Liver (tissue), 9 donors: ENCODE results near the gene ARHGAP36. TPM values are rescaled to one million over a fixed set of nuclear protein-coding genes. Genes with fewer than 3 reads are reported as not detected.

Source experiments
- DNase-seq: peaks from one replicate; pipeline ENCODE4 v3.0.0-alpha.2; 2017; ENCODE audit warnings: low spot score
- H3K27ac ChIP-seq, 2 donors: one replicate each; pipeline ENCODE4 v1.7.0; 2013; ENCODE audit warnings: inconsistent platforms in 2 of 2, low read length in 2 of 2, control low read depth in 1 of 2, low read depth in 1 of 2, mild to moderate bottlenecking in 1 of 2
- H3K27me3 ChIP-seq, 4 donors: one replicate each; pipeline versions ENCODE4 v1.6.1 to v1.7.0; 2013; ENCODE audit warnings: low read length in 3 of 4, inconsistent platforms in 1 of 4, mild to moderate bottlenecking in 1 of 4, moderate library complexity in 1 of 4; ENCODE audit not compliant: control insufficient read depth in 4 of 4, insufficient read depth in 4 of 4
- H3K36me3 ChIP-seq, 4 donors: one replicate each; pipeline versions ENCODE4 v1.6.1 to v1.7.0; 2013; ENCODE audit warnings: low read length in 3 of 4, mild to moderate bottlenecking in 3 of 4, low read depth in 1 of 4, moderate library complexity in 1 of 4; ENCODE audit not compliant: control insufficient read depth in 4 of 4, insufficient read depth in 3 of 4
- H3K4me1 ChIP-seq, 4 donors: one replicate each; pipeline versions ENCODE4 v1.6.1 to v1.7.0; 2013; ENCODE audit warnings: low read length in 3 of 4, mild to moderate bottlenecking in 3 of 4, moderate library complexity in 1 of 4; ENCODE audit not compliant: control insufficient read depth in 4 of 4, insufficient read depth in 4 of 4
- H3K4me3 ChIP-seq, 3 donors: one replicate each; pipeline versions ENCODE4 v1.6.1 to v1.7.0; 2013; ENCODE audit warnings: low read length in 3 of 3, control low read depth in 1 of 3, low read depth in 1 of 3, mild to moderate bottlenecking in 1 of 3
- H3K9ac ChIP-seq, 2 donors: one replicate each; pipeline ENCODE4 v1.7.0; 2013; ENCODE audit warnings: low read length in 2 of 2, mild to moderate bottlenecking in 2 of 2, moderate library complexity in 2 of 2, control low read depth in 1 of 2, low read depth in 1 of 2
- H3K9me3 ChIP-seq, 4 donors: one replicate each; pipeline versions ENCODE4 v1.6.1 to v1.7.0; 2013; ENCODE audit warnings: low read length in 3 of 4; ENCODE audit not compliant: control insufficient read depth in 4 of 4
- ATF3 ChIP-seq: IDR thresholded peaks from 2 replicates; pipeline ENCODE4 v1.6.1; 2016; ENCODE audit warnings: antibody characterized with exemption
- EGR1 ChIP-seq, 2 donors: IDR thresholded peaks; 2 replicates each; pipeline ENCODE4 v1.6.1; 2016 to 2018; ENCODE audit warnings: antibody characterized with exemption in 2 of 2, low read depth in 2 of 2
- FOXA1 ChIP-seq: IDR thresholded peaks from 2 replicates; pipeline ENCODE4 v1.6.1; 2016; ENCODE audit warnings: antibody characterized with exemption
- FOXA2 ChIP-seq: IDR thresholded peaks from 2 replicates; pipeline ENCODE4 v1.6.1; 2016; ENCODE audit warnings: antibody characterized with exemption
- GABPA ChIP-seq, 2 donors: IDR thresholded peaks in 1 of 2; conservative IDR thresholded peaks in 1 of 2; 2 replicates each; pipeline ENCODE4 v1.6.1; 2016; ENCODE audit warnings: antibody characterized with exemption in 2 of 2, mild to moderate bottlenecking in 1 of 2, moderate library complexity in 1 of 2
- HNF4A ChIP-seq, 2 donors: conservative IDR thresholded peaks; 2 replicates each; pipeline ENCODE4 v1.6.1; 2016; ENCODE audit warnings: antibody characterized with exemption in 2 of 2, mild to moderate bottlenecking in 2 of 2
- HNF4G ChIP-seq: IDR thresholded peaks from 2 replicates; pipeline ENCODE4 v1.6.1; 2016; ENCODE audit warnings: antibody characterized with exemption
- JUND ChIP-seq, 2 donors: IDR thresholded peaks; 2 replicates each; pipeline ENCODE4 v1.6.1; 2016; ENCODE audit warnings: antibody characterized with exemption in 2 of 2
- NR2F2 ChIP-seq: IDR thresholded peaks from 2 replicates; pipeline ENCODE4 v1.6.1; 2016; ENCODE audit warnings: antibody characterized with exemption
- RAD21 ChIP-seq, 2 donors: IDR thresholded peaks; 2 replicates each; pipeline ENCODE4 v1.6.1; 2016; ENCODE audit warnings: antibody characterized with exemption in 2 of 2, mild to moderate bottlenecking in 2 of 2
- RXRA ChIP-seq, 2 donors: IDR thresholded peaks; 2 replicates each; pipeline ENCODE4 v1.6.1; 2017 to 2018; ENCODE audit warnings: antibody characterized with exemption in 2 of 2, mild to moderate bottlenecking in 1 of 2
- SP1 ChIP-seq: IDR thresholded peaks from 2 replicates; pipeline ENCODE4 v1.6.1; 2018; ENCODE audit warnings: antibody characterized with exemption, mild to moderate bottlenecking
- TAF1 ChIP-seq: conservative IDR thresholded peaks from 2 replicates; pipeline ENCODE4 v1.6.1; 2016; ENCODE audit warnings: antibody characterized with exemption, mild to moderate bottlenecking
- YY1 ChIP-seq: IDR thresholded peaks from 2 replicates; pipeline ENCODE4 v1.6.1; 2016; ENCODE audit warnings: antibody characterized with exemption, mild to moderate bottlenecking
- WGBS: extraction: QIAGEN DNeasy Blood & Tissue Kit; methylation state at CpG from one replicate; pipeline ENCODE4 v1.1.7; 2013; 5-methylcytosine and 5-hydroxymethylcytosine counted together
- polyA plus RNA-seq, 2 donors: library from polyadenylated mRNA; stranded (reverse) in 1 of 2; unstranded in 1 of 2; fragments of 200-250 nt in 1 of 2; fragments of >200 nt in 1 of 2; fragmentation: Nextera tagmentation in 1 of 2; extraction: Ambion mirVana in 1 of 2; gene quantifications; one replicate each; pipeline versions ENCODE4 v1.2.1 to v1.2.3, GENCODE V29; 2013 to 2015
- total RNA-seq, 2 donors: library from RNA; depleted of rRNA; stranded (reverse); fragments of >200 nt; gene quantifications; one replicate each; pipeline ENCODE4 v1.2.3, GENCODE V29; 2014
- TF ChIP-seq, protein P1 (sequence below): fragments of 150-350 bp; IDR thresholded peaks from 2 replicates; pipeline ENCODE4 v1.5.1; 2017; ENCODE audit warnings: improper control_type of control experiment, low read depth, low read length; ENCODE audit not compliant: missing input control
- TF ChIP-seq, protein P2 (sequence below): IDR thresholded peaks from 2 replicates; pipeline ENCODE4 v1.6.1; 2016; ENCODE audit warnings: antibody characterized with exemption, mild to moderate bottlenecking
- TF ChIP-seq, protein P3 (sequence below): IDR thresholded peaks from 2 replicates; pipeline ENCODE4 v1.6.1; 2016; ENCODE audit warnings: antibody characterized with exemption
- TF ChIP-seq, protein P4 (sequence below): IDR thresholded peaks from 2 replicates; pipeline ENCODE4 v1.6.1; 2016; ENCODE audit warnings: antibody characterized with exemption
- donor health status: healthy.
- donor health status: healthy.
- donor health status: healthy.
- donor health status: healthy.
- donor health status: healthy.

The ARHGAP36 gene
- total and polyA plus RNA-seq, 4 donors = not detected

DNA sequence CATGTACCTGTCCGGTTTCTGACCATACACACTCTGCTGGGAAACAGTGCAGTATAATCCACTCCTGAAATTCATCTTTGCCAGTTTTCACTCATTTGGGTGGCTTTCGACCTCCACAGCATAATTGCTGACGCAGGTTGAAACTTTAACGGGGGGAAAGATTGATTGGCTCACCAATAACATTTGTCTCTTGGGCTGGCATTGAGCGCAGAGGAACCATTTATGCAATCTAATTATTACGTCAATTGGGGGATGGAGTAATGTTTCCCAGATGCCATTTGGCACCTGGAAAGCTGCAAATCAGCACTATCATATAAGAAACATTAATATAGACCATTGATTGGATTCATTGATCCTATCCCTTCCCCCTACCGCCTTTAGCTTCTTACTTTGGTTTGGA, 24.1 kb upstream of the ARHGAP36 start:
- DNase-seq = no peak
- H3K4me1 ChIP-seq = no peaks in the 10 kb centered on the region
- TF ChIP-seq, protein P1, sequence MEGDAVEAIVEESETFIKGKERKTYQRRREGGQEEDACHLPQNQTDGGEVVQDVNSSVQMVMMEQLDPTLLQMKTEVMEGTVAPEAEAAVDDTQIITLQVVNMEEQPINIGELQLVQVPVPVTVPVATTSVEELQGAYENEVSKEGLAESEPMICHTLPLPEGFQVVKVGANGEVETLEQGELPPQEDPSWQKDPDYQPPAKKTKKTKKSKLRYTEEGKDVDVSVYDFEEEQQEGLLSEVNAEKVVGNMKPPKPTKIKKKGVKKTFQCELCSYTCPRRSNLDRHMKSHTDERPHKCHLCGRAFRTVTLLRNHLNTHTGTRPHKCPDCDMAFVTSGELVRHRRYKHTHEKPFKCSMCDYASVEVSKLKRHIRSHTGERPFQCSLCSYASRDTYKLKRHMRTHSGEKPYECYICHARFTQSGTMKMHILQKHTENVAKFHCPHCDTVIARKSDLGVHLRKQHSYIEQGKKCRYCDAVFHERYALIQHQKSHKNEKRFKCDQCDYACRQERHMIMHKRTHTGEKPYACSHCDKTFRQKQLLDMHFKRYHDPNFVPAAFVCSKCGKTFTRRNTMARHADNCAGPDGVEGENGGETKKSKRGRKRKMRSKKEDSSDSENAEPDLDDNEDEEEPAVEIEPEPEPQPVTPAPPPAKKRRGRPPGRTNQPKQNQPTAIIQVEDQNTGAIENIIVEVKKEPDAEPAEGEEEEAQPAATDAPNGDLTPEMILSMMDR = no peak
- TF ChIP-seq ATF3 = no peak
- no peak for TF ChIP-seq JUND (IDR thresholded peaks at IDR 0.05)
- TF ChIP-seq, protein P2, sequence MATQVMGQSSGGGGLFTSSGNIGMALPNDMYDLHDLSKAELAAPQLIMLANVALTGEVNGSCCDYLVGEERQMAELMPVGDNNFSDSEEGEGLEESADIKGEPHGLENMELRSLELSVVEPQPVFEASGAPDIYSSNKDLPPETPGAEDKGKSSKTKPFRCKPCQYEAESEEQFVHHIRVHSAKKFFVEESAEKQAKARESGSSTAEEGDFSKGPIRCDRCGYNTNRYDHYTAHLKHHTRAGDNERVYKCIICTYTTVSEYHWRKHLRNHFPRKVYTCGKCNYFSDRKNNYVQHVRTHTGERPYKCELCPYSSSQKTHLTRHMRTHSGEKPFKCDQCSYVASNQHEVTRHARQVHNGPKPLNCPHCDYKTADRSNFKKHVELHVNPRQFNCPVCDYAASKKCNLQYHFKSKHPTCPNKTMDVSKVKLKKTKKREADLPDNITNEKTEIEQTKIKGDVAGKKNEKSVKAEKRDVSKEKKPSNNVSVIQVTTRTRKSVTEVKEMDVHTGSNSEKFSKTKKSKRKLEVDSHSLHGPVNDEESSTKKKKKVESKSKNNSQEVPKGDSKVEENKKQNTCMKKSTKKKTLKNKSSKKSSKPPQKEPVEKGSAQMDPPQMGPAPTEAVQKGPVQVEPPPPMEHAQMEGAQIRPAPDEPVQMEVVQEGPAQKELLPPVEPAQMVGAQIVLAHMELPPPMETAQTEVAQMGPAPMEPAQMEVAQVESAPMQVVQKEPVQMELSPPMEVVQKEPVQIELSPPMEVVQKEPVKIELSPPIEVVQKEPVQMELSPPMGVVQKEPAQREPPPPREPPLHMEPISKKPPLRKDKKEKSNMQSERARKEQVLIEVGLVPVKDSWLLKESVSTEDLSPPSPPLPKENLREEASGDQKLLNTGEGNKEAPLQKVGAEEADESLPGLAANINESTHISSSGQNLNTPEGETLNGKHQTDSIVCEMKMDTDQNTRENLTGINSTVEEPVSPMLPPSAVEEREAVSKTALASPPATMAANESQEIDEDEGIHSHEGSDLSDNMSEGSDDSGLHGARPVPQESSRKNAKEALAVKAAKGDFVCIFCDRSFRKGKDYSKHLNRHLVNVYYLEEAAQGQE = no peak
- TF ChIP-seq NR2F2 = no peak
- TF ChIP-seq TAF1 = no peak
- TF ChIP-seq YY1 = no peak
- no peak for TF ChIP-seq FOXA1
- TF ChIP-seq HNF4G = no peak
- TF ChIP-seq GABPA (IDR thresholded peaks at IDR 0.05 in 1 of 2, conservative IDR thresholded peaks at IDR 0.05 in 1 of 2) = no peak
- TF ChIP-seq, protein P3, sequence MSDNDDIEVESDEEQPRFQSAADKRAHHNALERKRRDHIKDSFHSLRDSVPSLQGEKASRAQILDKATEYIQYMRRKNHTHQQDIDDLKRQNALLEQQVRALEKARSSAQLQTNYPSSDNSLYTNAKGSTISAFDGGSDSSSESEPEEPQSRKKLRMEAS = no peak
- no peak for TF ChIP-seq EGR1 (IDR thresholded peaks at IDR 0.05; ENCODE audit: low read depth in 2 of 2)
- TF ChIP-seq, protein P4, sequence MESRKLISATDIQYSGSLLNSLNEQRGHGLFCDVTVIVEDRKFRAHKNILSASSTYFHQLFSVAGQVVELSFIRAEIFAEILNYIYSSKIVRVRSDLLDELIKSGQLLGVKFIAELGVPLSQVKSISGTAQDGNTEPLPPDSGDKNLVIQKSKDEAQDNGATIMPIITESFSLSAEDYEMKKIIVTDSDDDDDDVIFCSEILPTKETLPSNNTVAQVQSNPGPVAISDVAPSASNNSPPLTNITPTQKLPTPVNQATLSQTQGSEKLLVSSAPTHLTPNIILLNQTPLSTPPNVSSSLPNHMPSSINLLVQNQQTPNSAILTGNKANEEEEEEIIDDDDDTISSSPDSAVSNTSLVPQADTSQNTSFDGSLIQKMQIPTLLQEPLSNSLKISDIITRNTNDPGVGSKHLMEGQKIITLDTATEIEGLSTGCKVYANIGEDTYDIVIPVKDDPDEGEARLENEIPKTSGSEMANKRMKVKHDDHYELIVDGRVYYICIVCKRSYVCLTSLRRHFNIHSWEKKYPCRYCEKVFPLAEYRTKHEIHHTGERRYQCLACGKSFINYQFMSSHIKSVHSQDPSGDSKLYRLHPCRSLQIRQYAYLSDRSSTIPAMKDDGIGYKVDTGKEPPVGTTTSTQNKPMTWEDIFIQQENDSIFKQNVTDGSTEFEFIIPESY = no peak
- no peak for TF ChIP-seq SP1
- no peak for TF ChIP-seq RAD21 (IDR thresholded peaks at IDR 0.05)
- no peak for TF ChIP-seq HNF4A (conservative IDR thresholded peaks at IDR 0.05)
- no peak for TF ChIP-seq RXRA (IDR thresholded peaks at IDR 0.05)
- TF ChIP-seq FOXA2 = no peak
- no peaks in the 10 kb centered on the region for H3K36me3 ChIP-seq
- 79% methylated on average over 7 of the region's 7 CpGs for WGBS
- H3K4me3 ChIP-seq = no peak overlapping the region
- no peaks in the 10 kb centered on the region for H3K27me3 ChIP-seq
- no peaks in the 10 kb centered on the region for H3K9me3 ChIP-seq
- no peak overlapping the region for H3K27ac ChIP-seq
- no peak overlapping the region for H3K9ac ChIP-seq
